Activated T-cell treated with anti-CD3 and anti-CD28 coated beads, Interleukin-2, amount 50 U/mL, for 4 hours (primary cell): ENCODE results near the gene PTPRCAP. TPM values are rescaled to one million over a fixed set of nuclear protein-coding genes. Genes with fewer than 3 reads are reported as not detected.

Source experiments
- ATAC-seq, 2 donors: fragments of 200-7000 bp; cut with Tn5 transposase; one replicate each; pipeline ENCODE4 v1.10.0; 2021
- DNase-seq: peaks from one replicate; pipeline ENCODE4 v3.0.0-alpha.2; 2020
- H3K27me3 Mint-ChIP-seq: one replicate; pipeline ENCODE4 v1.8.0; 2021; ENCODE audit warnings: low read depth, mixed read lengths
- H3K36me3 Mint-ChIP-seq: one replicate; pipeline ENCODE4 v1.8.0; 2022; ENCODE audit warnings: mixed read lengths; ENCODE audit not compliant: insufficient read depth
- H3K4me1 Mint-ChIP-seq: one replicate; pipeline ENCODE4 v1.8.0; 2021; ENCODE audit warnings: low read depth, mixed read lengths
- H3K4me3 Mint-ChIP-seq: one replicate; pipeline ENCODE4 v1.8.0; 2021; ENCODE audit warnings: mild to moderate bottlenecking, moderate library complexity, mixed read lengths
- H3K9me3 Mint-ChIP-seq: one replicate; pipeline ENCODE4 v1.8.0; 2021; ENCODE audit warnings: mixed read lengths
- total RNA-seq, 3 donors: library from RNA; stranded (reverse); gene quantifications; one replicate each; pipeline ENCODE4 v1.2.1, GENCODE V29; 2021

PTPRCAP gene
- total RNA-seq, 3 donors from 2014 or later, result 61.5 to 114 (median 108) TPM

DNA sequence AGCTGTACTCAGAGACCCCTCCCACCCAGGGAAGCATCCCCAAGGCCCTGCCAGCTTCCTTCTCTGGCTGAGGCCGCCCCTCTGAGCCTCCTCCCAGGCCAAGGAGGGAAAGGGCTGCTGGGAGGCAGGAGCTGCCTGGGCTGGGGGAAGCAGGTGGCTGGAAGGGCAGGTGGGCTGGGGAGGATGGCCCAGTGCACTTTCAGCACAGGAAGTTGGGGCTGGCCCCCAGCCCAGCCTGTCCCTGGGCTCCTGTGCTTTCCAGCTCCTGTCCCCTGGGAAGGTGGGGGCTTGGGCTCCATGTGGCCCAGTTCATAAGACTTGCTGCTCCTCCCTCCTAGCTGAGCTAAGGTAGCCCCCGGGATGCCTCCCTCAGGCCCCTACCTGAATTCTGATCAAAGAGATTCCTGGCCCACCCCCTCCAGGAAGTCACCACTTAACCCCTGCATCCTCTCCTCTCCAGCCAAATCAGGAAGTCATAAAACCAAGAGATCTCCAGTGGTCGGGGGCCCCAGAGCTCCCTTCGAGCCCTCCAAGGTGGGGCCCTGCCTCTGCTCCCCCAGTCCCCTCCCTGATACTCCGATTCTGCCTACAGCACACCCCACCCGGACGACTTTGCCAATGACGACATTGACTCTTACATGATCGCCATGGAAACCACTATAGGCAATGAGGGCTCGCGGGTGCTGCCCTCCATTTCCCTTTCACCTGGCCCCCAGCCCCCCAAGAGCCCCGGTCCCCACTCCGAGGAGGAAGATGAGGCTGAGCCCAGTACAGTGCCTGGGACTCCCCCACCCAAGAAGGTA lies 40.7 kb downstream of the PTPRCAP start:
- DNase-seq, result no peak
- H3K9me3 Mint-ChIP-seq, result no peaks in the 10 kb centered on the region
- no peak for ATAC-seq

DNA sequence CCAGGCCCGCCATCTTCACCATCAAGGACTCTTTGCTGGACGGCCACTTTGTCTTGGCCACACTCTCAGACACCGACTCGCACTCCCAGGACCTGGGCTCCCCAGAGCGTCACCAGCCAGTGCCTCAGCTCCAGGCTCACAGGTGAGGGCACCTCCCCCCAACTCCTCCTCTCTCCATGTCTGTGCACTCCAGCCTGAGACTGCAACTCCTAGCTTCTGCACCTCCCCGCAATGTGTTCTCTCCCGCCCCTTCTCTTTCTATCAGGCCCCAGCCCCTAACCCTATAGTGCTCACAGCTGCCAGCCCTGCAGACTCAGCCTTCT lies 41.3 kb downstream of the PTPRCAP start:
- DNase-seq (no peak), ATAC-seq (no peak)
- Mint-ChIP-seq H3K27me3 (no peaks in the 10 kb centered on the region), H3K9me3 (no peaks in the 10 kb centered on the region), H3K4me1 (peaks cover 55% of the 10 kb centered on the region), H3K4me3 (no peak overlapping the region), H3K36me3 (peaks cover 8% of the 10 kb centered on the region)

More for the DNA sequence above, 40.7 kb downstream of the PTPRCAP start:
- H3K27me3 Mint-ChIP-seq, result no peaks in the 10 kb centered on the region
- peaks cover 53% of the 10 kb centered on the region for H3K4me1 Mint-ChIP-seq
- H3K4me3 Mint-ChIP-seq, result no peak overlapping the region
- H3K36me3 Mint-ChIP-seq, result peaks cover 8% of the 10 kb centered on the region

DNA sequence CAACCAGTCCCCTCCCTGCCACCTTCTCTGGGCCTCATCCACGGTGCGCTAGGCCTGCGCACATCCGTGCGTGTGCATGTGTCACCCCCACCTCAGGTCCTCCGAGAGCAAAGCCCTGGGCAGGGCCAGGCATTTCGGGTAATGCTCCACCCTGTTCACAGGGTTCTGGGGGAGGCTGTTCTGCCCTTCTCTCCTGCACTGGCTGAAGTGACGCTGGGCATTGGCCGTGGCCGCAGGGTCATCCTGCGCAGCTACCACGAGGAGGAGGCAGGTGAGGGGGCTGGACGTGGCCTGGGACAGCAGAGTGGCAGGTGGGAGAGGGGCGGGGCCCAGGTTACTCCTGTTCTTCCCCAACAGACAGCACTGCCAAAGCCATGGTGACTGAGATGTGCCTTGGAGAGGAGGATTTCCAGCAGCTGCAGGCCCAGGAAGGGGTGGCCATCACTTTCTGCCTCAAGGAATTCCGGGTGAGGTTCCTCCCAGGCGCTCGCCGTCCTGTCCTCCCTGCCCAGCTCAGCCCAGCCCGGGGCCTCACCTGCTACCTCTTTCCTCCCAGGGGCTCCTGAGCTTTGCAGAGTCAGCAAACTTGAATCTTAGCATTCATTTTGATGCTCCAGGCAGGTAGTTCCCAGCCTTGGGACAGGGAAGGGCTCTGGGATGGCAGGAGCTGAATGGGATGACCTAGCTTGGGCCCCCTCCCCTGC lies 41.8 kb downstream of the PTPRCAP start:
- Mint-ChIP-seq H3K9me3 (no peaks in the 10 kb centered on the region), H3K4me1 (peaks cover 56% of the 10 kb centered on the region), H3K4me3 (no peak overlapping the region), H3K36me3 (peaks cover 8% of the 10 kb centered on the region), H3K27me3 (no peaks in the 10 kb centered on the region)
- ATAC-seq, result no peak
- DNase-seq, result no peak

DNA sequence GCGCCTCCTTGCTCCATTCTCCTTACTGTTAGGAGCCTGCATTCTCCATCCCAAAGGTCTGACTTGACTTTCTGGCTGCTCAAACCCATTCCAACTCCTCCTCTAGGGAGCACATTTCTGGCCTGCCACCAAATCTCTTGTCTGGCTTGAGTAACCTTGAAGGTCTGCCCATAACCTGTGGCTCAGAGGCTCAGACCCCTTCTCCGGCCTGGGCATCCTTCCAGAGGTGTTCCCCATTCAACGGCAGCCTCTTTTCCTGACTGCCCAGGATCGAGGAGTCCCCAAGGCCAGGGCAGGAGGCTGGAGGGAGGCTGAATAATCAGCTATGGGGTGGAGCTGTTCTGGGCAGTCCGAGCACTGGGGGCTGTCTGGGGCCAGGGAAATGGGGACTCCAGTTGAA lies 43.5 kb downstream of the PTPRCAP start:
- DNase-seq, result no peak
- no peak for ATAC-seq
- Mint-ChIP-seq H3K4me1 (peaks cover 53% of the 10 kb centered on the region), H3K27me3 (no peaks in the 10 kb centered on the region), H3K36me3 (peaks cover 8% of the 10 kb centered on the region), H3K9me3 (no peaks in the 10 kb centered on the region), H3K4me3 (peak overlapping the region; percentile 92)

DNA sequence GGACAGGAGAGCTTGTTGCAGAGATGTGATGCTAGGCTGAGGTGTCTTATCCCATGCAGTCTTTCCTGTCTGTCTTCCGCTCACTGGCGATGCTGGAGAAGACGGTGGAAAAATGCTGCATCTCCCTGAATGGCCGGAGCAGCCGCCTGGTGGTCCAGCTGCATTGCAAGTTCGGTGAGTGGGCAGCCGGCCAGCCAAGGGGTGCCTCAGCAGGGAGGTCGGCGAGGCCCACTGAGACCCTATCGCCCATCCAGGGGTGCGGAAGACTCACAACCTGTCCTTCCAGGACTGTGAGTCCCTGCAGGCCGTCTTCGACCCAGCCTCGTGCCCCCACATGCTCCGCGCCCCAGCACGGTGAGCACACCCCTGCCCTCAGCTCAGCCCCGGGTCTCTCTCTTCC lies 44.0 kb downstream of the PTPRCAP start:
- peaks cover 8% of the 10 kb centered on the region for H3K36me3 Mint-ChIP-seq
- H3K27me3 Mint-ChIP-seq, result no peaks in the 10 kb centered on the region
- DNase-seq (no peak), ATAC-seq (no peak)
- H3K9me3 Mint-ChIP-seq, result no peaks in the 10 kb centered on the region
- peaks cover 52% of the 10 kb centered on the region for H3K4me1 Mint-ChIP-seq
- H3K4me3 Mint-ChIP-seq, result peak overlapping the region; percentile 92

DNA sequence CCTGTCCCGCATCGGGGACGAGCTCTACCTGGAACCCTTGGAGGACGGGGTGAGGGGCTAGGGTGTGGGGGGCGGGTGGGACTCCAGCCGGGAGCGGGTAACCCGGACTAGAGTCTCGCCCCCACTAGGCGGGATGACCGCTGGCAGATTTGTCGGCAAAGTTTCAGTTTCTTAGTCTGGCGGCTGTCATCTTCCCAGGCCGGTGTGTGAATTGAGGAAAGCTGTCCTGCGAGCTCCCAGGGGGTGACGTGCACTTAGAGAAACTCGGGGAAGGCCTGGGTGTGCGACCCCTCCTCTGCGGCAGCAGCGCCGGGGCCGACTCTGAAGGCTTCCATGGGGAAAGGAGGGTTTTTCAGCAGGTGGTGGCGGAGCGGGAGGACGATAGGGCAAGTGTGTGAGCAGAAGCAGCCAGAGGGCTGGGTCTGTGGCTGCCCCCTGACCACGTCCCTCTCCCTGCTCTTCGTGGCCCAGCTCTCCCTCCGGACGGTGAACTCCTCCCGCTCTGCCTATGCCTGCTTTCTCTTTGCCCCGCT lies 45.2 kb downstream of the PTPRCAP start:
- no peak for DNase-seq
- peak overlapping the region; percentile 92 for H3K4me3 Mint-ChIP-seq
- ATAC-seq, result no peak

DNA sequence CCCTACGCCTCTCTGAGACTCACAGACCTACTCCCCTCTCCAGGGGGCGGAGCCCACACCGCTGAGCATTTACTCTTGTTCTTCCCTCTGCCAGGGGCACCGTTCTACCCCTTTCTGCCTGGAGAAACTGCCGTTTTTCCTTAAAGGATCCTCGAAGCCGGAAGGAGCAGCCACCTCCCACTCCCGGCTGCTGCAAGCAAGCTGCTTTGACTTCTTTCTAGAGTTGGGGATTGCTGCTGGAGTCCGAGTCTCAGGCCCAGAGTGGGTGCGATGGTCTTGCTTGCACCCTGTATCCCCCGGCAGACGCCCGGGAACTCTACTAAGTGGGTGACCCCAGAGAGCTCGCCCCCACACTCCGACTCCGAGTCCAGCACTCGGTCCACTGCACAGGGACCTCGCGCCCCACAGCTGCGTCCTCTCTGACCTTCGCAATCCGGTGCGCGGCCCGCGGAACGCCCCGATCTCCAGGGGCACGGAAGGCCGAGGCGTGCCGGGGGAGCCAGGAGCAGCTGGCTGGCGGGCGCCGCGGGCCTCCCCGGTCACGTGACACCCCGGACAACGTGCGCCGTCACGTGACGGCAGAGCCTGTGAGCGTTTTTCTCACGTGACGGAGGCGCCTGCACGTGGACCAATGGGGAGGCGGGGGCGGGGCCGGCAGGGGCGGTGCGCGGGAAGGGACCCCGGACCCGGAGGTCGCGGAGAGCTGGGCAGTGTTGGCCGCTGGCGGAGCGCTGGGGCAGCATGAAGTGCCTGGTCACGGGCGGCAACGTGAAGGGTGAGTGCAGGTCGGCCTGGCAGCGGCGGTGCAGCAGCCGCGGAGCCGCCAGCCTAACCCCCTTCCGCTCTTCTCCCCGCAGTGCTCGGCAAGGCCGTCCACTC lies 45.9 kb downstream of the PTPRCAP start, which contains the start of gene RAD9A:
TSS of gene RAD9A (plus strand) at position 683 of the 879 bp plus-strand sequence. CDS start at position 742, 59 bp downstream.
- ATAC-seq, result peak; percentile 85 to 86
- Mint-ChIP-seq H3K4me3 (peak within 1 kb of the TSS; percentile 92), H3K4me1 (peaks cover 35% of the 10 kb centered on the region), H3K27me3 (no peaks in the 10 kb centered on the region), H3K36me3 (peaks cover 2% of the 10 kb centered on the region), H3K9me3 (no peaks in the 10 kb centered on the region)
- DNase-seq, result peak; percentile 89

More for the DNA sequence above, 45.2 kb downstream of the PTPRCAP start:
- no peaks in the 10 kb centered on the region for H3K27me3 Mint-ChIP-seq
- peaks cover 40% of the 10 kb centered on the region for H3K4me1 Mint-ChIP-seq
- H3K9me3 Mint-ChIP-seq, result no peaks in the 10 kb centered on the region
- H3K36me3 Mint-ChIP-seq, result peaks cover 2% of the 10 kb centered on the region

DNA sequence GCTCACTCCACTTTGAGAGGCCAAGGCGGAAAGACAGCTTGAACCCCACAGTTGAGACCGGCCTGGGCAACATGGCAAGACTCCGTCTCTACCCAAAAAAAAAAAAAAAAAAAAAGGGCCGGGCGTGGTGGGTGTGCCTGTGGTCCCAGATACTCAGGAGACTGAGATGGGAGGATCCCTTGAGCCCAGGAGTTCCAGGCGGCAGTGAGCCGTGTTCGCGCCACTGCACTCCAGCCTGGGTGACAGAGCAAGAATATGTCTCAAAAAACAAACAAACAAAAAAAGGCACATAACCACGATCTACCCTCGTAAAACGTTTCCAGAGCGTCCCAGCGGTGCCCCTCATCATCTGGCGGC lies 46.6 kb downstream of the PTPRCAP start:
- Mint-ChIP-seq H3K27me3 (no peaks in the 10 kb centered on the region), H3K36me3 (peaks cover 2% of the 10 kb centered on the region), H3K4me1 (peaks cover 32% of the 10 kb centered on the region), H3K9me3 (no peaks in the 10 kb centered on the region), H3K4me3 (peak overlapping the region; percentile 92)
- DNase-seq (no peak), ATAC-seq (no peak)

DNA sequence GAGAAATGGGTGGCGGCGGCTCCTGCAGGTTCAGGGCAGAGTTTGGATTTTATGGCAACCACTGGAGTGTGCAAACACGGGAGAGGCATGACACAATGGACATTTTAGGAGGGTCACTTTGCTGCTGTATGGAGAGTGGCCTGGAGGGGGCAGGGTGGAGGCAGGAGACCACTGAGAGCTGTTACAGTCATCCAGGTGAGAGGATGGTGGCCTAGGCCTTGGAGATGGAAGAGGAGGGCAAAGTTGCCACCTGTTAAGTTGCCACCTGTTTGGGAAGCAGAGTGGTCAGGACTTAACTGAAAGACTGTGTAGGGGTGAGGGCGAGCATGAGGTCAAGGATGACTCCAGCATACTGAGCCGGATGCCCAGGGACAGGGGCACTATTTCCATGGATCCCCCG lies 48.0 kb downstream of the PTPRCAP start:
- ATAC-seq (peak in 1 of 2 donors; percentile 19), DNase-seq (peak; percentile 54)
- peak overlapping the region; percentile 64 for H3K4me3 Mint-ChIP-seq
- no peaks in the 10 kb centered on the region for H3K27me3 Mint-ChIP-seq
- H3K36me3 Mint-ChIP-seq, result peaks cover 2% of the 10 kb centered on the region
- peaks cover 32% of the 10 kb centered on the region for H3K4me1 Mint-ChIP-seq
- H3K9me3 Mint-ChIP-seq, result no peaks in the 10 kb centered on the region

DNA sequence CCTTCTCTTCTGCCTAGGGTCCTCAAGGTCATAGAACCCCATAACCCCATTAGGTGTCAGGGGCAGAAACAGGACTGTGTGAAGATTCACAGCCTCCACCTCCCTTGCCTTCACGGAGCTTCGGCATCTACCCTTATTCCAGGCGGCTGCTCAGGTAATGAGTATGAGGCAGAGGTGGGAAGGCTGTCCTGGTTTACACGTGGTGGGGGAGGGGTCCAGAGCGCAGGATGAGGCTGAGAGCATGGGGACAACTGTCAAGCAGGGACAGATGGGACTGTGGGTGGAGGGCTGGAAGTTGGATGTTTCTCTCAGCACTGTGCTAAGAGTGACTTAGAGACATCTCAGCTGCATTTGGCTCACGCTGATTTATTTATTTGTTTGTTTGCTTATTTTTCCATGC lies 50.0 kb downstream of the PTPRCAP start:
- ATAC-seq (no peak), DNase-seq (no peak)
- Mint-ChIP-seq H3K27me3 (no peaks in the 10 kb centered on the region), H3K36me3 (no peaks in the 10 kb centered on the region), H3K9me3 (no peaks in the 10 kb centered on the region), H3K4me1 (peaks cover 19% of the 10 kb centered on the region), H3K4me3 (no peak overlapping the region)

DNA sequence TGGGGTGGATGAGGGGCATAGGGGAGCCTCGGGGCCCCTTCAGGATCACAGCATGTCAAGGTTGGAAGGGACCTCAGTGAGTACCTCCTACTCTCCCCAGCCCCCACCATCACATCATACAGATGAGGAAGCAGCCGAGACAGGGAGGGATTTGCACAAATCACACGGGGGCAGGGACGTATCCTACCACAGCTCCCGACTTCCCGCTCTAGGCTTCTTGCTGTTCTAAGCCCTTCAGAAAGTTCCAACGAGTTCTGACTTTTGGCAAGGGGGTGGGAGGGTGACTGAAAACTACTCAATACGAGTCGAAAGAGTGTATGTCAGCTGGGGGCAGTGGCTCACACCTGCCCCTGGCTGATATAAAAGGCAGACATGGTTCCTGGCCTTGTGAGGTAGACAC lies 50.4 kb downstream of the PTPRCAP start:
- H3K27me3 Mint-ChIP-seq, result no peaks in the 10 kb centered on the region

More for the DNA sequence above, 50.4 kb downstream of the PTPRCAP start:
- H3K4me3 Mint-ChIP-seq, result no peak overlapping the region
- ATAC-seq, result no peak
- peaks cover 18% of the 10 kb centered on the region for H3K4me1 Mint-ChIP-seq
- H3K9me3 Mint-ChIP-seq, result no peaks in the 10 kb centered on the region
- no peak for DNase-seq
- H3K36me3 Mint-ChIP-seq, result no peaks in the 10 kb centered on the region
